Thymus (tissue), 11 donors: ENCODE measurements around the gene CTNNA3. TPM values are rescaled to one million over a fixed set of nuclear protein-coding genes. Genes with fewer than 3 reads are reported as not detected.

Experiments used
- DNase-seq, 9 donors: peaks; one replicate each; pipeline ENCODE4 v3.0.0-alpha.2; 2013; ENCODE audit warnings: low spot score in 9 of 9, low read depth in 6 of 9, missing footprints in 1 of 9
- H3K27ac ChIP-seq, 2 donors: one replicate each; pipeline ENCODE4 v1.5.1; 2013; ENCODE audit warnings: control low read depth in 1 of 2, low read depth in 1 of 2, low read length in 1 of 2, mild to moderate bottlenecking in 1 of 2, moderate library complexity in 1 of 2
- H3K27me3 ChIP-seq, 2 donors: one replicate each; pipeline ENCODE4 v1.5.1; 2013; ENCODE audit warnings: low read length in 1 of 2; ENCODE audit not compliant: control insufficient read depth in 2 of 2, insufficient read depth in 1 of 2
- H3K36me3 ChIP-seq, 2 donors: one replicate each; pipeline ENCODE4 v1.5.1; 2013; ENCODE audit warnings: low read length in 1 of 2, mild to moderate bottlenecking in 1 of 2, moderate library complexity in 1 of 2; ENCODE audit not compliant: control insufficient read depth in 2 of 2, insufficient read depth in 2 of 2
- H3K4me1 ChIP-seq, 2 donors: one replicate each; pipeline ENCODE4 v1.5.1; 2013; ENCODE audit warnings: low read length in 2 of 2; ENCODE audit not compliant: control insufficient read depth in 2 of 2, insufficient read depth in 2 of 2
- H3K4me3 ChIP-seq, 2 donors: one replicate each; pipeline ENCODE4 v1.5.1; 2013; ENCODE audit warnings: low read length in 2 of 2, control low read depth in 1 of 2, mild to moderate bottlenecking in 1 of 2
- H3K9me3 ChIP-seq, 2 donors: one replicate each; pipeline ENCODE4 v1.5.1; 2013; ENCODE audit warnings: low read length in 1 of 2, mild to moderate bottlenecking in 1 of 2; ENCODE audit not compliant: control insufficient read depth in 2 of 2, insufficient read depth in 1 of 2
- whole genome bisulfite sequencing: extraction: QIAGEN DNeasy Blood & Tissue Kit; methylation state at CpG from one replicate; pipeline ENCODE4 v1.1.7; 2013; 5-methylcytosine and 5-hydroxymethylcytosine counted together
- polyA plus RNA-seq: library from polyadenylated mRNA; stranded (reverse); fragments of 200-250 nt; gene quantifications from one replicate; pipeline ENCODE4 v1.2.3, GENCODE V29; 2013
- total RNA-seq: library from RNA; stranded (reverse); fragments of 120-200 nt; gene quantifications from one replicate; pipeline ENCODE4 v1.2.4, GENCODE V29; 2013
- donor health status: healthy.

CTNNA3 gene
- total and polyA plus RNA-seq, 2 donors, result 0.27 to 0.28 TPM

DNA sequence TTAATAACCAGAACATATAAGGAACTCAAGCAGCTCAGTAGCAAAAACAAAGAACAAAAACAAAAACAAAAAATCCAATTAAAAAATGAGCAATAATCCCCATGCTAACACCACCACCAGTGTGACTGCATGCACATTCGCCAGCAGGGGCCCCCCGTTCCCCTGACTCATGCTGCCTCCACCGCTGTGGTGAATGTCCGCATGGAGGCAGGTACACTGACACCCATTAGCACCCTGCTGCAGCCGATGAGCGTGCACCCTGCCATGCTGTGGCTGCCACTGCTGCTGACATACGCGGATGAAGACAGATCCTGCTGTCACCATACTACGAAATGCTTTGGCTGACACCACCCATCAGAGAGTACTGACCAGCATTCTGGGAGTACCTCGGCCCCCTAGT lies 1091.8 kb downstream of the CTNNA3 start:
- no peak overlapping the region for H3K4me3 ChIP-seq
- no peaks in the 10 kb centered on the region for H3K36me3 ChIP-seq
- peaks cover 0 to 5% of the 10 kb centered on the region in 2 donors for H3K9me3 ChIP-seq
- 90% methylated on average over 10 of the region's 10 CpGs for WGBS
- DNase-seq, result no peak
- no peaks in the 10 kb centered on the region for H3K4me1 ChIP-seq
- no peaks in the 10 kb centered on the region for H3K27me3 ChIP-seq
- no peak overlapping the region for H3K27ac ChIP-seq

DNA sequence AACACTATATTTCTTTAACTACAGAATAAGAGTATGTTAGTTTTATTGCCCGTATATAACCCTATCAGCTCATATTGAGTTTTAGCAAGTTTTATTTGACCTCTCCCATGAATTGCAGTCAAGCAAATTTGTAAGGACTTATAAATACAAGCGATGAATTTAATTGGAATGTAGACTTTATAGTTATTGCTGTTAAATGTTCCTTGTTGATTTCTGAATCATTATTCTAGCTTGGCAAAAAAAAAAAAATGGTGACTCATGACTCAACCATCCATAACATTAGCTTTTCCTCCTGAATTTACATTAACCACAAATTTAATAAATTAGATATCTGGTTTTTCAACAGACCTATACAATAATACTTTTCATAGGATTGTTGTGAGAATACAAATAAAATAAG lies 1104.1 kb downstream of the CTNNA3 start:
- DNase-seq, result no peak
- Histone ChIP-seq H3K27me3 (no peaks in the 10 kb centered on the region), H3K9me3 (peaks cover 0 to 11% of the 10 kb centered on the region in 2 donors), H3K27ac (no peak overlapping the region), H3K4me3 (no peak overlapping the region), H3K36me3 (no peaks in the 10 kb centered on the region), H3K4me1 (no peaks in the 10 kb centered on the region)
- 96% methylated on average over 2 of the region's 2 CpGs for WGBS

DNA sequence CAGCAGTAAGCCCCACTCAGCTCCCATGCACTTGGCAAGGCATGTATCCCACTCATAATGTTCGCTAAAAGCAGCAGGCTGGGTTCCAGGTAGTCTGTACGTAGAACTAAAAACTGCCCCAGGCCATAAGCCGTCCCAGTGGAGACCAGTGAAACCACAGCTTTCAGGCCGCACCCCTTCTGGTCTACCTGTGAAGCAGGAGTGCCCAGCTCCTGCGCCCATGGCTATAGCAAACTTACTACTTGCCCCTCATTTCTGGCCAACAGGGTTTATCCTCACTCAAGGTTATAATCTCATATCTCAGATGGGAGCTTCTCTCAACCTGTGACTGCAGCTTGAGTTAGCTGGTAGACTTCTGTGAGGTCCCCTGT lies 1108.3 kb downstream of the CTNNA3 start:
- DNase-seq, result no peak
- WGBS, result 92% methylated on average over 5 of the region's 5 CpGs

DNA sequence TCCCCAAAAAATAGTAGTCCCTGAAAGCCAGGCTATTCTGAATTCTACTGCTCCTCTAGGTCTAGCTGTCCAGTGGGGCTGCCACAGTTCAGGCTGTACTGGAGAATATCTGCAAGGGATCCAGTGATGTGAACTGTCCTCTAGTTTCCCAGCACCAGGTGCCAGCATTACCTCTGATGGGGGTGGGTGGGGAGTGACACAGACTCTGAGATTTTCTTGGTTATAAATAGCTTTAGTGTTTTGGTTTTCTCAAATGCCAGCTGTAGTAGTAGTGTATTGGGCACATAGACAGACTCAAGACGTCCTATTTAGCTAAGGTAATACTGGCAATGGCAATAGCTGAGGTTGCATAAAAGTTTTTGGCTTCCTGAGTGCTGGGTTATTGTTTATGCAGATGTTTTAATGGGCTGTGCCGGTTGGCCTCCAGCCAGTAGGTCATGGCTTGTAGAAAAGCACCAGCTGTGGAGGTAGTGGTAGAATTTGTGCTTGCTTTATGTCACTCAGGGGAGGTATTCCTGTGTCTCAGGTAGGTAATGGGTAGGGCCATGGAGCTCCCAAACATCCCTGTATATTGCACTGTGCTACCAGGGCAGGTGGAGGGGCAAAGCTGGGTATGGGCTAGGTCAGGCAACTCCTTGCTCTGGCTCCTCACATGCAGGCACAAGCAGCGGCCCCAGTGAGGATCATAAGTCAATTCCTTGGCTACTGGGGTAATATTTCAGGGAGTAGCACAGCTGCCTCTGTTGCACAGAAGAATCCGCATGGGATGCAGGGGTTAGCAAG lies 1108.9 kb downstream of the CTNNA3 start:
- no peaks in the 10 kb centered on the region for H3K36me3 ChIP-seq
- H3K9me3 ChIP-seq, result peaks cover 0 to 5% of the 10 kb centered on the region in 2 donors
- 86% methylated on average over 4 of the region's 4 CpGs for WGBS

More for the DNA sequence above, 1108.3 kb downstream of the CTNNA3 start:
- Histone ChIP-seq H3K9me3 (peaks cover 0 to 5% of the 10 kb centered on the region in 2 donors), H3K4me3 (no peak overlapping the region), H3K27me3 (no peaks in the 10 kb centered on the region), H3K4me1 (no peaks in the 10 kb centered on the region), H3K36me3 (no peaks in the 10 kb centered on the region), H3K27ac (no peak overlapping the region)

DNA sequence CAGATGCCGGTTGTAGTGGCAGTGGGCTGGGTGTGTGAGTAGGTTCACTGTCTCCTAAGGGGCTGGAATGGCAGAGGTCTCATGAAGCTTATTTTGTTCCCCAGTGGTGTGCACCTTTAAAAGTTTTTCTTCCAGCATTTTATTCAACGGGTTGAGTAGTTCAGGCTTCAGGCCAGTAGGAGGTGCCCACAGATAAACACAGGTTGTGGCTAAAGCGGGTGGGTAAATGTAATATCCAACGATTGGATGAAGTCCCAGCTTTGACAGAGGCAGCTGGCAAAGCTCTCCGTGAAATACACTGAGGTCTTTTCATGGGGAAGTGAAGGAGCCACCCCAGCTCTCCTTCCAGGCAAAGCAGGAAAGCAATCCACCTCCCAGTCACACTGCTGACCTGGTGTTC lies 1109.9 kb downstream of the CTNNA3 start:
- 48% methylated on average over 5 of the region's 5 CpGs for WGBS

More for the DNA sequence above, 1108.9 kb downstream of the CTNNA3 start:
- no peaks in the 10 kb centered on the region for H3K4me1 ChIP-seq
- no peaks in the 10 kb centered on the region for H3K27me3 ChIP-seq
- H3K4me3 ChIP-seq, result no peak overlapping the region
- no peak overlapping the region for H3K27ac ChIP-seq
- no peak for DNase-seq

DNA sequence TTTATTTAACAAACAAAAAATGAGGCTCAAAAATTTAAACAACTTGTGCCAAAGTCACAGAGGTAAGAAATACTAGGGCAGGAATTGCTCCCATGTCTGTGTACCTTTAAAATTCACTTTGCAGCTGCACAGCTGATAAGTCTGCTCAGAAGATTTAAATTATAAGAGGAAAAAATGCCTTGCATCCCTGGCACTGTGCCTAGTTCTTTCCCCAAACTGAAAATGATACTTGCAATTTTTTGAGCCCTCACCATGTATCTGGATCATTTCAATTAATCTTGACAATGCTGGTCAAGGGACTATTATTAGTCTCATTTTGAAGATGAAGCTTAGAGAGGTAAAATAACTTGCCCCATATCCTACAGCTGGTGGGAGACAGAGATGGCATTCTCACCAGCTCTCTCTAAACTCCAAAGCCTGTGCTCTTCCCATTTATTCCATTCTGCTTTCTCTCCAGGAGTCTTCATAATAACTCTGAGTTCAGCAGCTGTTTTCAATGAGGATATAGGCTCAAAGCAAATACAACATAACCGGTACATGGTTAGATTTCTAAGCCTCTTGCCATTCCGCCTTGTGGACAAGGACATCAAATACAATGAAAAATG lies 1120.6 kb downstream of the CTNNA3 start:
- H3K27ac ChIP-seq, result no peak overlapping the region
- H3K9me3 ChIP-seq, result no peaks in the 10 kb centered on the region
- H3K36me3 ChIP-seq, result no peaks in the 10 kb centered on the region
- no peaks in the 10 kb centered on the region for H3K4me1 ChIP-seq
- H3K4me3 ChIP-seq, result no peak overlapping the region
- H3K27me3 ChIP-seq, result no peaks in the 10 kb centered on the region
- DNase-seq, result no peak
- WGBS, result 94% methylated on average over 2 of the region's 2 CpGs

More for the DNA sequence above, 1109.9 kb downstream of the CTNNA3 start:
- no peak overlapping the region for H3K27ac ChIP-seq
- no peak for DNase-seq
- no peaks in the 10 kb centered on the region for H3K4me1 ChIP-seq
- peaks cover 0 to 5% of the 10 kb centered on the region in 2 donors for H3K9me3 ChIP-seq
- no peaks in the 10 kb centered on the region for H3K36me3 ChIP-seq
- no peaks in the 10 kb centered on the region for H3K27me3 ChIP-seq
- H3K4me3 ChIP-seq, result no peak overlapping the region

DNA sequence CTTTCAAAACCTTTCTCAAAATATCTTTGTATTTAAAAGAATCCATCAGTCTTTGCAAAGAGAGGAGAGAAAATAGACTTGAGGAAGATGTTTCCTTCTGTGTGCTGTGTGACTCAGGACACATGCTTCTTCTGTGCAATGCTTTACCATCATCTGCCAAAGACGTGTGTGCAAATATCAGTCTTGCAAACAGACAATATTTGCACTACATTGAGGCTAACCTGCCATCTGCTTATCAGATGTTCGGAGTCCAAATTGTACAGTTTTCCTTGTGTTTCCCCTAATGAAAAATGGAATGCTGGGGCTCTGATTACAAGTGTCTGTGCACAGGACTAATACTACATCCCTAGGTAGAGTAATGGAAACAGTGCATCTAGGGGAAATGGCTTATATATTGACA lies 1123.3 kb downstream of the CTNNA3 start:
- Histone ChIP-seq H3K36me3 (no peaks in the 10 kb centered on the region), H3K9me3 (no peaks in the 10 kb centered on the region), H3K4me1 (no peaks in the 10 kb centered on the region), H3K4me3 (no peak overlapping the region), H3K27me3 (no peaks in the 10 kb centered on the region), H3K27ac (no peak overlapping the region)
- 93% methylated on average over 2 of the region's 2 CpGs for WGBS
- DNase-seq, result no peak

DNA sequence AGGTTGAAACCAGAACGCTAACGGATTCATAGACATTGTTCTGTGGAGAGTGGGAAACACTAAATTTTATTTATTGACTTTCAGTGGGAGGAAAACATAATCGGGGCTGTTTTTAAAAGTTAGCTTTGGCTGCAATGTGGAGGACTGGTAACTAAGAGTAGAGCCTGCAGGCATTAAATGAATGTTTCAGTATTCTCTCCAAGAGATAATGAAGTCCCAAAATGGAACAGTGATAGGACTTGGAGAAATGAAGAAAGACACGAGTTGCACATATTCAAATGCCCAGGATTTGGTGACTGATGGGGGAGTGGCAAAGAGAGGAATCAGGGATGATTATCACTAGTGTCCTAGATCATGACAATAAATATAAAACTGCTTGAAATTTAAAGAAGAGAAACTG lies 1130.0 kb downstream of the CTNNA3 start:
- no peak for DNase-seq
- no peaks in the 10 kb centered on the region for H3K4me1 ChIP-seq
- H3K9me3 ChIP-seq, result no peaks in the 10 kb centered on the region
- no peaks in the 10 kb centered on the region for H3K27me3 ChIP-seq
- H3K36me3 ChIP-seq, result no peaks in the 10 kb centered on the region
- WGBS, result 67% methylated on average over 4 of the region's 4 CpGs
- no peak overlapping the region for H3K27ac ChIP-seq
- no peak overlapping the region for H3K4me3 ChIP-seq

DNA sequence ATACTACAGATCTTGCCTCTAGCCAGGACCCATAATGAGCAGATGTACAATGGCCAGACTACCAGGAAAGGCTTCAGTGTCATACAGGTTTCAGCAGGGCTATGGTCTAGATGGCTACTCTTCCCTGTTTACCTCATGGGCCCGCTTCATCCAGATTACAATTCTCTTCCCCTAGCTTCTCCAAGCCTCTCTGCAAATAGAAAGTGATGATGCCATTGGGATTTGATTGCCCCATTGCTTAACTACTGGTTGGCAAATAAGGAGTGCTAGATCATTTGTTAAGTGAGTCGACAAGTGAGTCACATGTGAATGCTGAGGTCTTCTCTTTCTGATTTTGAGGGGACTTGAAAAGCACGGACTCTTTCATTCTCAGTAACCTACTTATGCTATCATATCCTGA lies 1131.7 kb downstream of the CTNNA3 start:
- Histone ChIP-seq H3K4me3 (no peak overlapping the region), H3K27me3 (no peaks in the 10 kb centered on the region), H3K36me3 (no peaks in the 10 kb centered on the region), H3K27ac (no peak overlapping the region), H3K9me3 (no peaks in the 10 kb centered on the region), H3K4me1 (no peaks in the 10 kb centered on the region)
- DNase-seq, result no peak
- WGBS, result 63% methylated on average over 3 of the region's 3 CpGs
